ENCODE measurements around the gene CLMN. TPM values are rescaled to one million over a fixed set of nuclear protein-coding genes. Genes with fewer than 3 reads are reported as not detected.

The CLMN gene
- total and polyA plus RNA-seq, 2 donors: 0.71 to 1.9 TPM

DNA sequence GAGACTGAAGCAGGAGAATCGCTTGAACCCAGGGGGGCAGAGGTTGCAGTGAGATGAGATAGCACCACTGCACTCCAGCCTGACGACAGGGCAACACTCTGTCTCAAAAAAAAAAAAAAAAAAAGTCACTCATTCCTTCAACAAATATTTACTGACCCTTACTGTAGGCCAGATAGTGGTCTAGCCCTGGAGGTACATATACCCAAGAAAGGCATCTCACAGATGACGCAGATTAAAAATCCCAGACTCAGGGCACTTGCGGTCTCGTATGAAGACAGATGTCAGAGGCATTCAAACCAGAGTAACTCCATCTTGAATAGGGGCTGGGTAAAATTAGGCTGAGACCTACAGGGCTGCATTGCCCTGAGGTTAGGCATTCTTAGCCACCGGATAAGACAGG, 44.8 kb downstream of the CLMN start:
- DNase-seq (ENCODE audit: low read depth in 6 of 9, low spot score in 9 of 9): no peak
- Histone ChIP-seq H3K4me1 (ENCODE audit: control insufficient read depth in 2 of 2, insufficient read depth in 2 of 2, low read length in 2 of 2) (no peaks in the 10 kb centered on the region), H3K36me3 (ENCODE audit: control insufficient read depth in 2 of 2, insufficient read depth in 2 of 2, low read length in 1 of 2) (no peaks in the 10 kb centered on the region), H3K4me3 (ENCODE audit: low read length in 2 of 2) (no peak overlapping the region), H3K27ac (ENCODE audit: low read depth in 1 of 2, low read length in 1 of 2) (no peak overlapping the region), H3K27me3 (ENCODE audit: control insufficient read depth in 2 of 2, insufficient read depth in 1 of 2, low read length in 1 of 2) (no peaks in the 10 kb centered on the region), H3K9me3 (ENCODE audit: control insufficient read depth in 2 of 2, insufficient read depth in 1 of 2, low read length in 1 of 2) (no peaks in the 10 kb centered on the region)
- WGBS: 98% methylated on average over 6 of the region's 6 CpGs

DNA sequence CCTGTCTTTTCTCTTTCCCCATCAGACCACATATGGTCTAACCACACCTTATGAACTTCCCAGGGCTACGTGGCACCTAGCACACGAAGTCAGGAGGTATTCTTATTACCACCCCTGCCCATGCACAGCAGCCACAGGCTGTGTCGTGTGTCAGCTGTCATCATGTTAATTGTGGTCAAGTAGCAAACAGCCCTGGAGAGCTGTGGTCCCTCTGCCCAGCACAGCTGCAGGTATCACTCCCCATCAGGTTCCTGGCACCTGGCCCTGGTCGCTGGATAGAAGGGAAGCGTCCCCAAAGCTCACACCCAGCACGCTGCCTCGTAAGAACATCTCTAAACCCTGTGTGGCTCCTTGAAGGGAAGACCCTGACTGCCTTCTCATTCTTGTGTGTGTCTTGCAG, 45.4 kb downstream of the CLMN start:
- H3K27ac ChIP-seq (ENCODE audit: low read depth in 1 of 2, low read length in 1 of 2): no peak overlapping the region
- H3K9me3 ChIP-seq (ENCODE audit: control insufficient read depth in 2 of 2, insufficient read depth in 1 of 2, low read length in 1 of 2): no peaks in the 10 kb centered on the region
- WGBS: 81% methylated on average over 7 of the region's 7 CpGs
- H3K36me3 ChIP-seq (ENCODE audit: control insufficient read depth in 2 of 2, insufficient read depth in 2 of 2, low read length in 1 of 2): no peaks in the 10 kb centered on the region
- no peak for DNase-seq (ENCODE audit: low read depth in 6 of 9, low spot score in 9 of 9)
- no peak overlapping the region for H3K4me3 ChIP-seq (ENCODE audit: low read length in 2 of 2)
- no peaks in the 10 kb centered on the region for H3K27me3 ChIP-seq (ENCODE audit: control insufficient read depth in 2 of 2, insufficient read depth in 1 of 2, low read length in 1 of 2)
- H3K4me1 ChIP-seq (ENCODE audit: control insufficient read depth in 2 of 2, insufficient read depth in 2 of 2, low read length in 2 of 2): no peaks in the 10 kb centered on the region

- Histone ChIP-seq H3K27me3 (ENCODE audit: control insufficient read depth in 2 of 2, insufficient read depth in 1 of 2, low read length in 1 of 2) (no peaks in the 10 kb centered on the region), H3K27ac (ENCODE audit: low read depth in 1 of 2, low read length in 1 of 2) (no peak overlapping the region), H3K4me1 (ENCODE audit: control insufficient read depth in 2 of 2, insufficient read depth in 2 of 2, low read length in 2 of 2) (no peaks in the 10 kb centered on the region), H3K4me3 (ENCODE audit: low read length in 2 of 2) (no peak overlapping the region), H3K36me3 (ENCODE audit: control insufficient read depth in 2 of 2, insufficient read depth in 2 of 2, low read length in 1 of 2) (no peaks in the 10 kb centered on the region), H3K9me3 (ENCODE audit: control insufficient read depth in 2 of 2, insufficient read depth in 1 of 2, low read length in 1 of 2) (no peaks in the 10 kb centered on the region)
- DNase-seq (ENCODE audit: low read depth in 6 of 9, low spot score in 9 of 9): no peak
- WGBS: 92% methylated on average over 17 of the region's 17 CpGs
Measured at GRCh38 chr14:95273001-95273978, 46.4 kb downstream of the CLMN start.

- Histone ChIP-seq H3K9me3 (ENCODE audit: control insufficient read depth in 2 of 2, insufficient read depth in 1 of 2, low read length in 1 of 2) (no peaks in the 10 kb centered on the region), H3K27me3 (ENCODE audit: control insufficient read depth in 2 of 2, insufficient read depth in 1 of 2, low read length in 1 of 2) (no peaks in the 10 kb centered on the region), H3K4me3 (ENCODE audit: low read length in 2 of 2) (no peak overlapping the region), H3K27ac (ENCODE audit: low read depth in 1 of 2, low read length in 1 of 2) (no peak overlapping the region), H3K36me3 (ENCODE audit: control insufficient read depth in 2 of 2, insufficient read depth in 2 of 2, low read length in 1 of 2) (no peaks in the 10 kb centered on the region), H3K4me1 (ENCODE audit: control insufficient read depth in 2 of 2, insufficient read depth in 2 of 2, low read length in 2 of 2) (no peaks in the 10 kb centered on the region)
- 85% methylated on average over 5 of the region's 5 CpGs for WGBS
- no peak for DNase-seq (ENCODE audit: low read depth in 6 of 9, low spot score in 9 of 9)
Measured at GRCh38 chr14:95272057-95272456, 47.7 kb downstream of the CLMN start.

DNA sequence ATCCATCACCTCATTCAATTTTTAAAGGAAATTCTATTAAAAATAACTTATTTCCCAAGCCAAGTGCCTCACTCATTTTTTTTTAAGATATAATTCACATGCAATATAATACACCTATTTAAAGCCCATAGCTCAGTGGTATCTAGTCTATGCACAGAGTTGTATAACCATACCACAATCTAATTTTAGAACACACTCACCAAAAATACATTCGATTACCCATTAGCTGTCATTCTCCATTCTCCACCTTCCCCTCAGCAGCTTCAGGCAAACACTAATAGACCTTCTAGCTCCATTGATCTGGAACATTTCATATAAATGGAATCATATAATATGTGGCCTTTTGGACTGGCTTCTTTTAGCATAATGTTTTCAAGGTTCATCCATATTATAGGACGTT, 49.5 kb downstream of the CLMN start:
- WGBS: 91% methylated on average over 2 of the region's 2 CpGs
- H3K4me1 ChIP-seq (ENCODE audit: control insufficient read depth in 2 of 2, insufficient read depth in 2 of 2, low read length in 2 of 2): peaks cover 4 to 6% of the 10 kb centered on the region in 2 donors
- H3K9me3 ChIP-seq (ENCODE audit: control insufficient read depth in 2 of 2, insufficient read depth in 1 of 2, low read length in 1 of 2): no peaks in the 10 kb centered on the region
- no peak overlapping the region for H3K27ac ChIP-seq (ENCODE audit: low read depth in 1 of 2, low read length in 1 of 2)
- no peaks in the 10 kb centered on the region for H3K36me3 ChIP-seq (ENCODE audit: control insufficient read depth in 2 of 2, insufficient read depth in 2 of 2, low read length in 1 of 2)
- no peak overlapping the region for H3K4me3 ChIP-seq (ENCODE audit: low read length in 2 of 2)
- no peak for DNase-seq (ENCODE audit: low read depth in 6 of 9, low spot score in 9 of 9)
- H3K27me3 ChIP-seq (ENCODE audit: control insufficient read depth in 2 of 2, insufficient read depth in 1 of 2, low read length in 1 of 2): no peaks in the 10 kb centered on the region

DNA sequence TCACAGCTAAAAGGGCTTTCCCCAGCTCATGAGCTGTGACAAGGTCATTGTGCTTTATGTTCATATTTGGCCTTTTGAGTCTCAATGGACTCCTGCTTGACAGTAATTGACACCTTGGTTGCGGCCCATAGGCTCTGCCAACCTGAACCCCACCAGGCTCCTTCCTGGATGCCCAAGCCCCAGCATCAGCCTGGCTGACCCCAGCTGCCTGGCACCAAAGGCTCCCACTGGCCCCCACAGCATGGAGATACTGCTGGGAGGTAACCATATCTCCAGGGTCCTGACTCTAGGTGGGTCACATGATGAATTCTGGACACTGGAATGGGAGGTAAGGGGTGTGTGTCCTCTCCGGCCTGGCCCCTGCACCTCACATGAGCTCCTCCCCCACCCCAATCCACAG, 50.2 kb downstream of the CLMN start:
- peaks cover 4 to 8% of the 10 kb centered on the region in 2 donors for H3K4me1 ChIP-seq (ENCODE audit: control insufficient read depth in 2 of 2, insufficient read depth in 2 of 2, low read length in 2 of 2)
- no peaks in the 10 kb centered on the region for H3K9me3 ChIP-seq (ENCODE audit: control insufficient read depth in 2 of 2, insufficient read depth in 1 of 2, low read length in 1 of 2)
- H3K27ac ChIP-seq (ENCODE audit: low read depth in 1 of 2, low read length in 1 of 2): no peak overlapping the region
- no peaks in the 10 kb centered on the region for H3K36me3 ChIP-seq (ENCODE audit: control insufficient read depth in 2 of 2, insufficient read depth in 2 of 2, low read length in 1 of 2)
- H3K27me3 ChIP-seq (ENCODE audit: control insufficient read depth in 2 of 2, insufficient read depth in 1 of 2, low read length in 1 of 2): no peaks in the 10 kb centered on the region
- no peak overlapping the region for H3K4me3 ChIP-seq (ENCODE audit: low read length in 2 of 2)
- WGBS: 97% methylated on average over 2 of the region's 2 CpGs
- no peak for DNase-seq (ENCODE audit: low read depth in 6 of 9, low spot score in 9 of 9)

GRCh38 chr14:95268350-95268749, 51.4 kb downstream of the CLMN start:
- DNase-seq (ENCODE audit: low read depth in 6 of 9, low spot score in 9 of 9): no peak
- no peak overlapping the region for H3K27ac ChIP-seq (ENCODE audit: low read depth in 1 of 2, low read length in 1 of 2)
- H3K9me3 ChIP-seq (ENCODE audit: control insufficient read depth in 2 of 2, insufficient read depth in 1 of 2, low read length in 1 of 2): no peaks in the 10 kb centered on the region
- no peaks in the 10 kb centered on the region for H3K36me3 ChIP-seq (ENCODE audit: control insufficient read depth in 2 of 2, insufficient read depth in 2 of 2, low read length in 1 of 2)
- H3K27me3 ChIP-seq (ENCODE audit: control insufficient read depth in 2 of 2, insufficient read depth in 1 of 2, low read length in 1 of 2): no peaks in the 10 kb centered on the region
- H3K4me1 ChIP-seq (ENCODE audit: control insufficient read depth in 2 of 2, insufficient read depth in 2 of 2, low read length in 2 of 2): peaks cover 4 to 8% of the 10 kb centered on the region in 2 donors
- no peak overlapping the region for H3K4me3 ChIP-seq (ENCODE audit: low read length in 2 of 2)

DNA sequence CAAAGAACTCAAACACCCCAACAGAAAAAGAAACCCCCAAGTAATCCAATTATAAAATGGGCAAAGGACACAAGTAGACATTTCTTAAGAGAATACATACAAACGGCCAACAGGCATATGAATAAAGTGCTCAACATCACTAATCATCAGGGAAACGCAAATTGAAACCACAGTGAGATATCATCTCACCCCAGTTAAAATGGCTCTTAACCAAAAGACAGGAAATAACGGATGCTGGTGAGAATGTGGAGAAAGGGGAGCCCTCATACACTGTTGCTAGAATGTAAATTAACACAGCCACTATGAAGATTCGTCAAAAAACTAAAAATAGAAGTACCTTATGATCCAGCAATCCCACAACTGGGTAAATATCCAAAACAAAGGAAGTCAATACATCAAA, 52.4 kb downstream of the CLMN start:
- Histone ChIP-seq H3K27ac (ENCODE audit: low read depth in 1 of 2, low read length in 1 of 2) (no peak overlapping the region), H3K4me3 (ENCODE audit: low read length in 2 of 2) (no peak overlapping the region), H3K27me3 (ENCODE audit: control insufficient read depth in 2 of 2, insufficient read depth in 1 of 2, low read length in 1 of 2) (no peaks in the 10 kb centered on the region), H3K36me3 (ENCODE audit: control insufficient read depth in 2 of 2, insufficient read depth in 2 of 2, low read length in 1 of 2) (no peaks in the 10 kb centered on the region), H3K9me3 (ENCODE audit: control insufficient read depth in 2 of 2, insufficient read depth in 1 of 2, low read length in 1 of 2) (no peaks in the 10 kb centered on the region), H3K4me1 (ENCODE audit: control insufficient read depth in 2 of 2, insufficient read depth in 2 of 2, low read length in 2 of 2) (peaks cover 4 to 8% of the 10 kb centered on the region in 2 donors)
- no peak for DNase-seq (ENCODE audit: low read depth in 6 of 9, low spot score in 9 of 9)
- WGBS: 11% methylated on average over 4 of the region's 4 CpGs

DNA sequence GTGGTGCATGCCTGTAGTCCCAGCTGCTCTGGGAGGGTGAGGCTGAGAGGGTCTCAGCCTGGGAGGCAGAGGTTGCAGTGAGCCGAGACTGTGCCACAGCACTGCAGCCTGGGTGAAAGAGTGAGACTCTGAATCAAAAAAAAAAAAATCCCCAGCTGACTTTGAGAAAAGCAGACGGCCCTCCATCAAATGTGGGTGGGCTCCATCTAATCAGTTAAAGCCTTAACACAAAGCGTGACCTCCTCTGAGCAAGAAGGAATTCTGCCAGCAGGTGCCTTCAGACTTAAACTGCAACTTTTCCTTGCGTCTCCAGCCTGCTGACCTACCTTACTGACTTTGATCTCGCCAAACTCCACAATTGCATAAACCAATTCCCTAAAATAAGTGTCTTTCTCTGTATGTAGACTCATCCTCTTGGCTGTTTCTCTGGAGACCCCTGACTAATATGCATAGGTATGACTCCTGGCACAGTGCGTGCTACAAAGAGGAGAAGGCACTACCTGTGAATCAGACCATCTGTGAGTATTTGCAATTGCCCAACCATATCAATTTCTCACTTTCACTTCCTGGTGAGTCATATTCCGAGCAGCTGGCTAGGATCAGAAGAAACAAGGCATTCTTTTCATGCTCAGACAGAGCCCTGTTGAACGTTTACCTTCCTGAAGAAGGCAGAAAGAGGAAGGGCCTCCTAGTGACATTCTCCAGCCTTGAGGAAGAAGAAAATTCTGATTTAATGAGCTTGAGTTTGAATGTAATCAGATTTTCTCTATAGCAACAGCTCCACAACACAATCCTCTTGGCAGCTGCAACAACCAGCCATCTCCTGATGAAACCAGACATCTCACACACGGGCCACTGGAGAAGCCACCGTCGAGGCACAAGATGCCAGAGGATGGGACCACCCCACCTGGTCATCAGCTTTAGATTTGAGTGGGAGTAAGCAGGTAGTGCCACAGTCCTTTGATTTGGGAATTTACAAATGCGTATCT, 54.3 kb downstream of the CLMN start:
- WGBS: 70% methylated on average over 12 of the region's 12 CpGs
- no peak overlapping the region for H3K4me3 ChIP-seq (ENCODE audit: low read length in 2 of 2)
- no peaks in the 10 kb centered on the region for H3K27me3 ChIP-seq (ENCODE audit: control insufficient read depth in 2 of 2, insufficient read depth in 1 of 2, low read length in 1 of 2)
- H3K27ac ChIP-seq (ENCODE audit: low read depth in 1 of 2, low read length in 1 of 2): peak overlapping the region; percentile 67 to 70
- no peaks in the 10 kb centered on the region for H3K9me3 ChIP-seq (ENCODE audit: control insufficient read depth in 2 of 2, insufficient read depth in 1 of 2, low read length in 1 of 2)
- no peaks in the 10 kb centered on the region for H3K36me3 ChIP-seq (ENCODE audit: control insufficient read depth in 2 of 2, insufficient read depth in 2 of 2, low read length in 1 of 2)
- DNase-seq (ENCODE audit: low read depth in 6 of 9, low spot score in 9 of 9): peak in 3 of 9 donors; percentile 6 to 41 (median 21)
- peaks cover 4 to 8% of the 10 kb centered on the region in 2 donors for H3K4me1 ChIP-seq (ENCODE audit: control insufficient read depth in 2 of 2, insufficient read depth in 2 of 2, low read length in 2 of 2)
